SH-SY5Y (cell line): Measurements from ENCODE around the gene ARTN.

ENCODE experiments used
- GATA2 ChIP-seq: IDR thresholded peaks from 2 replicates; pipeline ENCODE4 v1.6.1; 2011; ENCODE audit warnings: mild to moderate bottlenecking, low read depth, low read length
- GATA3 ChIP-seq: IDR thresholded peaks from 2 replicates; pipeline ENCODE4 v1.6.1; 2011; ENCODE audit warnings: low read depth, mild to moderate bottlenecking, low read length, moderate library complexity

DNA sequence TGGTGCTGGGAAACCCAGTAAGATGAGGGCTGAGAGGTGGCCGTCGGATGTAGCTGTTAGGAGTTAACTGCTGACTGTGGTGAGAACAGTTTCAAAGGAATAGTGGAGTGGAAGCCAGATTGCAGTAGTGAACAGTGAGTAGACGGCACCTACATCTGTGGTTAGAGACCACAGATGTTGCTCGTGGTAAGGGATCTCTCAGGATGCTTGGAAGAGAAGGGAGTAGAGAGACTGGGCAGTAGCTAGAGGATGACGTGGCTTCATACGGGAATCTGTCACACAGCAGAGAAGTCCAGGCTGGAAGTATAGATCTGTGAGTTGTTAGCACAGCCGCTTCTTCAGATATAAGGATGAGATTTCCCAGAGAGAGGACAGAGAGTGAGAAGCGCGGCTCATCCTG is 7.8 kb upstream of the ARTN start:
- TF ChIP-seq GATA2 (no peak), GATA3 (no peak)
